HEK293T (cell line): Measurements from ENCODE around the gene SCYGR5.

Source experiments
- CTCF ChIA-PET: fragments of 350-600 bp; formaldehyde crosslinking; extraction: SDS; loops from one replicate; lab custom pipeline; 2021; ENCODE audit warnings: antibody characterized with exemption, inconsistent platforms; lab: Yijun Ruan, JAX
- POLR2A ChIA-PET: fragments of 350-600 bp; formaldehyde crosslinking; extraction: SDS; loops from one replicate; lab custom pipeline; 2020; ENCODE audit warnings: antibody characterized with exemption, inconsistent platforms; lab: Yijun Ruan, JAX
- DNase-seq: peaks from one replicate; pipeline ENCODE4 v3.0.0; 2012; ENCODE audit warnings: mixed read lengths; ENCODE audit errors: extremely low spot score
- ARNT ChIP-seq: fragments of 450-650 bp; IDR thresholded peaks from 2 replicates; pipeline ENCODE4 v1.6.1; 2017; ENCODE audit warnings: mild to moderate bottlenecking
- BHLHE40 ChIP-seq: fragments of 450-650 bp; IDR thresholded peaks from 2 replicates; pipeline ENCODE4 v1.6.1; 2016; ENCODE audit warnings: mild to moderate bottlenecking, moderate library complexity, borderline replicate concordance
- CTBP1 ChIP-seq: fragments of 450-650 bp; IDR thresholded peaks from 2 replicates; pipeline ENCODE4 v1.6.1; 2016; ENCODE audit warnings: borderline replicate concordance
- ELF4 ChIP-seq: fragments of 450-650 bp; IDR thresholded peaks from 2 replicates; pipeline ENCODE4 v1.6.1; 2017; ENCODE audit warnings: antibody characterized with exemption
- FOXA1 ChIP-seq: fragments of 450-650 bp; IDR thresholded peaks from 2 replicates; pipeline ENCODE4 v1.6.1; 2016; ENCODE audit warnings: mild to moderate bottlenecking
- FOXK2 ChIP-seq: fragments of 450-650 bp; IDR thresholded peaks from 2 replicates; pipeline ENCODE4 v1.6.1; 2016; ENCODE audit warnings: mild to moderate bottlenecking
- FOXM1 ChIP-seq: fragments of 450-650 bp; IDR thresholded peaks from 2 replicates; pipeline ENCODE4 v1.6.1; 2017; ENCODE audit warnings: mild to moderate bottlenecking, borderline replicate concordance
- HDGF ChIP-seq: fragments of 450-650 bp; IDR thresholded peaks from 2 replicates; pipeline ENCODE4 v1.6.1; 2017; ENCODE audit warnings: antibody characterized with exemption, borderline replicate concordance
- L3MBTL2 ChIP-seq: fragments of 450-650 bp; conservative IDR thresholded peaks from 2 replicates; pipeline ENCODE4 v1.6.1; 2016; ENCODE audit warnings: mild to moderate bottlenecking
- LEF1 ChIP-seq: fragments of 450-650 bp; IDR thresholded peaks from 2 replicates; pipeline ENCODE4 v1.6.1; 2017; ENCODE audit warnings: mild to moderate bottlenecking, borderline replicate concordance
- NFRKB ChIP-seq: fragments of 450-650 bp; IDR thresholded peaks from 2 replicates; pipeline ENCODE4 v1.6.1; 2016; ENCODE audit warnings: mild to moderate bottlenecking, moderate library complexity
- SP1 ChIP-seq: fragments of 450-650 bp; IDR thresholded peaks from 2 replicates; pipeline ENCODE4 v1.6.1; 2017
- SUZ12 ChIP-seq: fragments of 450-650 bp; IDR thresholded peaks from 2 replicates; pipeline ENCODE4 v1.6.1; 2016; ENCODE audit warnings: mild to moderate bottlenecking
- TARDBP ChIP-seq: fragments of 450-650 bp; IDR thresholded peaks from 2 replicates; pipeline ENCODE4 v1.6.1; 2016
- ZNF384 ChIP-seq: fragments of 450-650 bp; IDR thresholded peaks from 2 replicates; pipeline ENCODE4 v1.6.1; 2016
- TF ChIP-seq, protein P1 (sequence below): fragments of 450-650 bp; IDR thresholded peaks from 2 replicates; pipeline ENCODE4 v1.6.1; 2016

SCYGR5 gene

GRCh38 chr2:227643990-227644551, 22.5 kb upstream of the SCYGR5 start:
- POLR2A ChIA-PET = no interaction called here
- DNase-seq = no peak
- CTCF ChIA-PET = interaction anchor here (0.6 to 1.0 kb wide), 2 partner anchors 14 to 234 kb away, joined by 3 to 4 read pairs; no protein-coding TSS in a partner anchor
- no peak for TF ChIP-seq ELF4
- TF ChIP-seq CTBP1 = no peak
- TF ChIP-seq TARDBP = no peak
- TF ChIP-seq SP1 = no peak
- TF ChIP-seq BHLHE40 = no peak
- TF ChIP-seq FOXM1 = no peak
- TF ChIP-seq ARNT = no peak
- TF ChIP-seq FOXA1 = no peak
- no peak for TF ChIP-seq HDGF
- TF ChIP-seq NFRKB = no peak
- no peak for TF ChIP-seq SUZ12
- TF ChIP-seq FOXK2 = no peak
- TF ChIP-seq L3MBTL2 = no peak
- TF ChIP-seq, protein P1, sequence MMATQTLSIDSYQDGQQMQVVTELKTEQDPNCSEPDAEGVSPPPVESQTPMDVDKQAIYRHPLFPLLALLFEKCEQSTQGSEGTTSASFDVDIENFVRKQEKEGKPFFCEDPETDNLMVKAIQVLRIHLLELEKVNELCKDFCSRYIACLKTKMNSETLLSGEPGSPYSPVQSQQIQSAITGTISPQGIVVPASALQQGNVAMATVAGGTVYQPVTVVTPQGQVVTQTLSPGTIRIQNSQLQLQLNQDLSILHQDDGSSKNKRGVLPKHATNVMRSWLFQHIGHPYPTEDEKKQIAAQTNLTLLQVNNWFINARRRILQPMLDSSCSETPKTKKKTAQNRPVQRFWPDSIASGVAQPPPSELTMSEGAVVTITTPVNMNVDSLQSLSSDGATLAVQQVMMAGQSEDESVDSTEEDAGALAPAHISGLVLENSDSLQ = no peak
- no peak for TF ChIP-seq LEF1

DNA sequence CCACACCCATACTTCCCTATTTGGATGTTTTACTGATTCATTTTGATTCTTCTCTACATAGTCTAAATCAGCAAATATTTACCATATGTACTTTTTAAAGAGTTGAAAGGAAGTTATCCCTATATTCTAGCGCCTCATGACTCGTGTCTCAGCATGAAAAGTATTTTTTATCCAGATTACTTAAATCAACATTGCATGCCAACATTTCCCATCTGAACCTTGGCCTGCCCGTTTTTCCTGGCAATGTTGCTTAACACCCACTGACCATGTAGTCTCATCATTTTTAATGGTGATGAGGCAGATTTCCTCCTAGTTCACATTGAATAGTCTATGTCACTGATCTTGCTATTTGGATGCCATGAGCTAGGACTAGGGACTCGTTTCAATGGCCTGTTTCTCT, 13.2 kb upstream of the SCYGR5 start:
- POLR2A ChIA-PET = no interaction called here
- CTCF ChIA-PET = no interaction called here
- no peak for TF ChIP-seq NFRKB
- TF ChIP-seq BHLHE40 = no peak
- TF ChIP-seq FOXK2 = no peak
- TF ChIP-seq FOXA1 = no peak
- no peak for TF ChIP-seq HDGF
- TF ChIP-seq ARNT = no peak
- TF ChIP-seq SUZ12 = no peak
- TF ChIP-seq, protein P1 = no peak
- no peak for TF ChIP-seq ELF4
- TF ChIP-seq TARDBP = no peak
- no peak for TF ChIP-seq L3MBTL2
- no peak for TF ChIP-seq CTBP1
- no peak for TF ChIP-seq FOXM1
- no peak for TF ChIP-seq SP1
- no peak for TF ChIP-seq LEF1
- DNase-seq = no peak

DNA sequence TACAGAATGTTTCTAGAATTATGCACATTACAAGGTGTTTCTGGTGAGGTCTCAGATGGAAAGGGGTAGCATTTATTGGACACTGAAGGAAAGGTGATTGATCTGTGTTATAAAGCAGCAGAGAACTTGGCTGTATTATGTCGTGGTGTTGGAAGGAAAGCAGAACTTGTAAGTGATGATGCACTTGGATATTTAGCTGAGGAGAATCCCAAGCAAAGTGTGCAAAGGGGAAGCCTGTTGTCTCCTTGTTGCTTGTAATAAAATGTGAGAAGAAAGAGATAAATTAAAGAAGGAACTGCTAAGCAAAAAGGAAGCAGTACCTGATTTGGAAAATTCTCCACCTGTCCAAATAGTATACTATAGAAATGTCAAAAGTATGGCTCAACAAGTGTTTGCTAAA, 12.2 kb upstream of the SCYGR5 start:
- POLR2A ChIA-PET = no interaction called here
- no peak for TF ChIP-seq CTBP1
- no peak for TF ChIP-seq ZNF384
- TF ChIP-seq ELF4 = no peak
- TF ChIP-seq HDGF = no peak
- TF ChIP-seq, protein P1 = no peak
- no peak for TF ChIP-seq FOXA1
- TF ChIP-seq TARDBP = no peak
- TF ChIP-seq SP1 = no peak
- no peak for TF ChIP-seq ARNT
- no peak for TF ChIP-seq L3MBTL2
- no peak for TF ChIP-seq FOXK2
- no peak for TF ChIP-seq LEF1
- no peak for TF ChIP-seq SUZ12
- no peak for TF ChIP-seq NFRKB
- no peak for TF ChIP-seq FOXM1
- no peak for DNase-seq
- CTCF ChIA-PET = no interaction called here

DNA sequence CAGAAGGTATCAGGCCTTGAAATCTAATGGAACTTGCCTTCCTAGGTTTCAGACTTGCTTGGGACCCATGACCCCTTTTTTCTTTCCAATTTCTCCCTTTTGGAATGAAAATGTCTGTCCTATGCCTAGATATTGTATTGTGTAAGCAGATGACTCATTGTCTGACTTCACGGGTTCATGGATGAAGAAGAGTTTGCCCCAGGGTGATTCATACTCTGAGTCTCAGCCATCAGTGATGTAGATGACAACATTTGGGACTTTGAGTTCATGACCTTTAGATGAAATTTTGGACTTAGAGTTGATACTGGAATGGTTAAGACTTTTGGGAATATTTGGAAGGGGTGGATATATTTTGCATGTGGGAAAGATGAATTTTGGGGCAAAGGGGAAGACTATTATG, 11.2 kb upstream of the SCYGR5 start:
- CTCF ChIA-PET = no interaction called here
- no peak for TF ChIP-seq NFRKB
- TF ChIP-seq ARNT = no peak
- no peak for TF ChIP-seq ZNF384
- no peak for TF ChIP-seq L3MBTL2
- no peak for TF ChIP-seq TARDBP
- no peak for TF ChIP-seq HDGF
- no peak for TF ChIP-seq FOXK2
- no peak for TF ChIP-seq BHLHE40
- no peak for TF ChIP-seq SP1
- TF ChIP-seq FOXA1 = no peak
- TF ChIP-seq SUZ12 = no peak
- TF ChIP-seq FOXM1 = no peak
- TF ChIP-seq, protein P1 = no peak
- no peak for TF ChIP-seq LEF1
- no peak for TF ChIP-seq ELF4
- no peak for TF ChIP-seq CTBP1
- POLR2A ChIA-PET = no interaction called here
- DNase-seq = no peak

- TF ChIP-seq FOXA1 (no peak), FOXM1 (no peak), L3MBTL2 (no peak), BHLHE40 (no peak)
- TF ChIP-seq, protein P1 = no peak
- ChIA-PET POLR2A (no interaction called here), CTCF (interaction anchor here (0.7 to 3.1 kb wide), 6 partner anchors 13 to 179 kb away, joined by 3 to 28 read pairs (median 4); no protein-coding TSS in a partner anchor)
- no peak for DNase-seq
These were observed 9.3 kb upstream of the SCYGR5 start for GRCh38 chr2:227657199-227657845.
